ENCODE data around the gene EIF4A2. TPM values are rescaled to one million over a fixed set of nuclear protein-coding genes. Genes with fewer than 3 reads are reported as not detected.

EIF4A2 gene
- total RNA-seq, 4 donors from 2014 or later: 146 to 550 (median 353) TPM

- Histone ChIP-seq H3K9me3 (no peaks in the 10 kb centered on the region), H3K27ac (no peak overlapping the region), H3K4me1 (peaks cover 0 to 18% (median 5%) of the 10 kb centered on the region in 4 donors), H3K27me3 (no peaks in the 10 kb centered on the region), H3K36me3 (no peaks in the 10 kb centered on the region), H3K4me3 (no peak overlapping the region)
- intact Hi-C loops (cut with DNase I; ENCODE audit: low total_unique reads): no loop called here
- no peak for DNase-seq
- 96% methylated on average over 2 of the region's 2 CpGs; no CpG with 5 or more reads in 1 of the 2 donors for WGBS, 2 donors (ENCODE audit: low coverage in 1 of 2)
- in situ Hi-C loops (cut with MboI; ENCODE audit: low pct_ligation_motif_present in 1 of 4, low pct_unique_long_range_greater_than_20kb in 1 of 4, low sequenced_read_pairs in 3 of 4): no loop called here
- no peak for TF ChIP-seq EP300 (IDR thresholded peaks at IDR 0.05; ENCODE audit: low read depth)
- TF ChIP-seq POLR2AphosphoS5 (IDR thresholded peaks at IDR 0.05): no peak
- TF ChIP-seq CTCF (IDR thresholded peaks at IDR 0.05): no peak
These were observed 33.1 kb upstream of the EIF4A2 start for GRCh38 chr3:186750316-186750715.

- 53 to 63% methylated on average over 3 of the region's 3 CpGs for WGBS, 2 donors (ENCODE audit: low coverage in 1 of 2)
- DNase-seq: no peak
- H3K27ac ChIP-seq: peak overlapping the region in 2 of 4 donors; percentile 16 to 38
- H3K27me3 ChIP-seq: no peaks in the 10 kb centered on the region
- H3K36me3 ChIP-seq: no peaks in the 10 kb centered on the region
- intact Hi-C loops (cut with DNase I; ENCODE audit: low total_unique reads): no loop called here
- in situ Hi-C loops (cut with MboI; ENCODE audit: low pct_ligation_motif_present in 1 of 4, low pct_unique_long_range_greater_than_20kb in 1 of 4, low sequenced_read_pairs in 3 of 4): no loop called here
- H3K9me3 ChIP-seq: no peaks in the 10 kb centered on the region
- TF ChIP-seq POLR2AphosphoS5 (IDR thresholded peaks at IDR 0.05): no peak
- TF ChIP-seq CTCF (IDR thresholded peaks at IDR 0.05): no peak
- TF ChIP-seq EP300 (IDR thresholded peaks at IDR 0.05; ENCODE audit: low read depth): no peak
- TF ChIP-seq POLR2A (IDR thresholded peaks at IDR 0.05): no peak
- no peak overlapping the region for H3K4me3 ChIP-seq
- H3K4me1 ChIP-seq: peaks cover 0 to 13% (median 0%) of the 10 kb centered on the region in 4 donors
These were observed 31.9 kb upstream of the EIF4A2 start for GRCh38 chr3:186751480-186751879.

- Histone ChIP-seq H3K27me3 (no peaks in the 10 kb centered on the region), H3K27ac (no peak overlapping the region), H3K9me3 (no peaks in the 10 kb centered on the region), H3K36me3 (no peaks in the 10 kb centered on the region), H3K4me1 (peaks cover 0 to 13% (median 0%) of the 10 kb centered on the region in 4 donors), H3K4me3 (no peak overlapping the region)
- WGBS, 2 donors (ENCODE audit: low coverage in 1 of 2): 89% methylated on average over 6 to 7 of the region's 7 CpGs
- intact Hi-C loops (cut with DNase I; ENCODE audit: low total_unique reads): no loop called here
- no peak for DNase-seq
- in situ Hi-C loops (cut with MboI; ENCODE audit: low pct_ligation_motif_present in 1 of 4, low pct_unique_long_range_greater_than_20kb in 1 of 4, low sequenced_read_pairs in 3 of 4): no loop called here
- TF ChIP-seq POLR2AphosphoS5 (IDR thresholded peaks at IDR 0.05) (no peak), EP300 (IDR thresholded peaks at IDR 0.05; ENCODE audit: low read depth) (no peak), CTCF (IDR thresholded peaks at IDR 0.05) (no peak), POLR2A (IDR thresholded peaks at IDR 0.05) (no peak)
These were observed 29.4 kb upstream of the EIF4A2 start for GRCh38 chr3:186754006-186754405.

- intact Hi-C loops (cut with DNase I; ENCODE audit: low total_unique reads) (no loop called here), in situ Hi-C loops (cut with MboI; ENCODE audit: low pct_ligation_motif_present in 1 of 4, low pct_unique_long_range_greater_than_20kb in 1 of 4, low sequenced_read_pairs in 3 of 4) (no loop called here)
- H3K4me1 ChIP-seq: peaks cover 0 to 13% (median 0%) of the 10 kb centered on the region in 4 donors
- H3K4me3 ChIP-seq: no peak overlapping the region
- TF ChIP-seq POLR2AphosphoS5 (IDR thresholded peaks at IDR 0.05): no peak
- no peak for TF ChIP-seq POLR2A (IDR thresholded peaks at IDR 0.05)
- TF ChIP-seq CTCF (IDR thresholded peaks at IDR 0.05): no peak
- TF ChIP-seq EP300 (IDR thresholded peaks at IDR 0.05; ENCODE audit: low read depth): no peak
- H3K27me3 ChIP-seq: no peaks in the 10 kb centered on the region
- no peak for DNase-seq
- no peak overlapping the region for H3K27ac ChIP-seq
- H3K36me3 ChIP-seq: no peaks in the 10 kb centered on the region
- H3K9me3 ChIP-seq: no peaks in the 10 kb centered on the region
- 82 to 100% methylated on average over 1 to 5 of the region's 5 CpGs for WGBS, 2 donors (ENCODE audit: low coverage in 1 of 2)
These were observed 28.5 kb upstream of the EIF4A2 start for GRCh38 chr3:186754871-186755270.
